HG02870 (cell line): ENCODE measurements around the gene NEO1.

Experiments used
- ATAC-seq: cut with Tn5 transposase; IDR thresholded peaks from one replicate; pipeline ENCODE4 v1.9.1; 2021; ENCODE audit warnings: mild to moderate bottlenecking, moderate library complexity; ENCODE audit not compliant: unreplicated experiment

The NEO1 gene

GRCh38 chr15:73344056-73344455, 291.8 kb downstream of the NEO1 start:
- ATAC-seq, result no peak

- ATAC-seq, result no peak
Observed at GRCh38 chr15:73345658-73346057, 293.4 kb downstream of the NEO1 start.

GRCh38 chr15:73346735-73347312, 294.6 kb downstream of the NEO1 start:
- no peak for ATAC-seq

- no peak for ATAC-seq
Observed at GRCh38 chr15:73349191-73349590, 296.9 kb downstream of the NEO1 start.

GRCh38 chr15:73352082-73352481, 299.8 kb downstream of the NEO1 start:
- ATAC-seq, result no peak

- ATAC-seq, result no peak
Observed at GRCh38 chr15:73353734-73354133, 301.5 kb downstream of the NEO1 start.

GRCh38 chr15:73354241-73354640, 302.0 kb downstream of the NEO1 start:
- ATAC-seq, result no peak
